Measurements from ENCODE around the gene TOR2A. TPM values are rescaled to one million over a fixed set of nuclear protein-coding genes. Genes with fewer than 3 reads are reported as not detected.
A peak's percentile ranks its signal among the peaks of the same experiment; 100 is the strongest.

TOR2A gene
- total RNA-seq, 1 experiment from 2014 or later = 14.4 TPM

GRCh38 chr9:127780126-127780885 lies 45.2 kb upstream of the TOR2A start:
- H3K9me3 Mint-ChIP-seq = no peaks in the 10 kb centered on the region
- no peak for TF ChIP-seq TP53 (CRISPR knock-in tag; IDR thresholded peaks at IDR 0.05)
- no peak for TF ChIP-seq ESRRA (CRISPR knock-in tag; IDR thresholded peaks at IDR 0.05; ENCODE audit: borderline replicate concordance)
- no peak for TF ChIP-seq ARID4B (CRISPR knock-in tag; IDR thresholded peaks at IDR 0.05; ENCODE audit: borderline replicate concordance)
- TF ChIP-seq ZNF121 (CRISPR knock-in tag; IDR thresholded peaks at IDR 0.05) = no peak
- TF ChIP-seq ZNF423 (CRISPR knock-in tag; IDR thresholded peaks at IDR 0.05) = peak; percentile 64
- TF ChIP-seq, protein P1, sequence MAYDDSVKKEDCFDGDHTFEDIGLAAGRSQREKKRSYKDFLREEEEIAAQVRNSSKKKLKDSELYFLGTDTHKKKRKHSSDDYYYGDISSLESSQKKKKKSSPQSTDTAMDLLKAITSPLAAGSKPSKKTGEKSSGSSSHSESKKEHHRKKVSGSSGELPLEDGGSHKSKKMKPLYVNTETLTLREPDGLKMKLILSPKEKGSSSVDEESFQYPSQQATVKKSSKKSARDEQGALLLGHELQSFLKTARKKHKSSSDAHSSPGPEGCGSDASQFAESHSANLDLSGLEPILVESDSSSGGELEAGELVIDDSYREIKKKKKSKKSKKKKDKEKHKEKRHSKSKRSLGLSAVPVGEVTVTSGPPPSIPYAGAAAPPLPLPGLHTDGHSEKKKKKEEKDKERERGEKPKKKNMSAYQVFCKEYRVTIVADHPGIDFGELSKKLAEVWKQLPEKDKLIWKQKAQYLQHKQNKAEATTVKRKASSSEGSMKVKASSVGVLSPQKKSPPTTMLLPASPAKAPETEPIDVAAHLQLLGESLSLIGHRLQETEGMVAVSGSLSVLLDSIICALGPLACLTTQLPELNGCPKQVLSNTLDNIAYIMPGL (CRISPR knock-in tag; IDR thresholded peaks at IDR 0.05) = peak; percentile 52; the same call in 1 of the 2 replicates
- no peaks in the 10 kb centered on the region for H3K36me3 Mint-ChIP-seq
- ChIA-PET CTCF (interaction anchor here (0.7 to 2.9 kb wide), 10 partner anchors 9 to 172 kb away, joined by 3 to 26 read pairs (median 3); partner anchors contain the start of gene TOR2A), POLR2A (interaction anchor here (0.7 to 1.2 kb wide), 3 partner anchors 9 to 910 kb away, joined by 4 to 7 read pairs (median 4); no protein-coding TSS in a partner anchor)
- no peak overlapping the region for H3K4me3 Mint-ChIP-seq
- no peak overlapping the region for H3K27ac Mint-ChIP-seq
- DNase-seq (ENCODE audit: low spot score) = no peak
- no peak for ATAC-seq
- peaks cover 23% of the 10 kb centered on the region for H3K4me1 Mint-ChIP-seq
- H3K27me3 Mint-ChIP-seq (ENCODE audit: low read depth) = no peaks in the 10 kb centered on the region

- ChIA-PET POLR2A (interaction anchor here (0.9 to 1.2 kb wide), 2 partner anchors 16 to 48 kb away, joined by 4 to 7 read pairs; no protein-coding TSS in a partner anchor), CTCF (interaction anchor here (0.6 to 2.9 kb wide), 11 partner anchors 8 to 171 kb away, joined by 3 to 26 read pairs (median 4); partner anchors contain the start of genes ST6GALNAC4 and TOR2A)
- H3K4me3 Mint-ChIP-seq = no peak overlapping the region
- TF ChIP-seq, protein P2, sequence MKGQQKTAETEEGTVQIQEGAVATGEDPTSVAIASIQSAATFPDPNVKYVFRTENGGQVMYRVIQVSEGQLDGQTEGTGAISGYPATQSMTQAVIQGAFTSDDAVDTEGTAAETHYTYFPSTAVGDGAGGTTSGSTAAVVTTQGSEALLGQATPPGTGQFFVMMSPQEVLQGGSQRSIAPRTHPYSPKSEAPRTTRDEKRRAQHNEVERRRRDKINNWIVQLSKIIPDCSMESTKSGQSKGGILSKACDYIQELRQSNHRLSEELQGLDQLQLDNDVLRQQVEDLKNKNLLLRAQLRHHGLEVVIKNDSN (CRISPR knock-in tag; IDR thresholded peaks at IDR 0.05) = 0 out of 2 replicates have a peak, but pooled peaks have one; percentile 14
- no peak for TF ChIP-seq ZNF671 (CRISPR knock-in tag; IDR thresholded peaks at IDR 0.05)
- H3K36me3 Mint-ChIP-seq = no peaks in the 10 kb centered on the region
- H3K4me1 Mint-ChIP-seq = peaks cover 23% of the 10 kb centered on the region
- no peak overlapping the region for H3K27ac Mint-ChIP-seq
- no peak for DNase-seq (ENCODE audit: low spot score)
- no peaks in the 10 kb centered on the region for H3K27me3 Mint-ChIP-seq (ENCODE audit: low read depth)
- H3K9me3 Mint-ChIP-seq = no peaks in the 10 kb centered on the region
- ATAC-seq = peak; percentile 13; the same call in 1 of the 2 replicates
Observed at GRCh38 chr9:127779136-127779981, 44.3 kb upstream of the TOR2A start.

DNA sequence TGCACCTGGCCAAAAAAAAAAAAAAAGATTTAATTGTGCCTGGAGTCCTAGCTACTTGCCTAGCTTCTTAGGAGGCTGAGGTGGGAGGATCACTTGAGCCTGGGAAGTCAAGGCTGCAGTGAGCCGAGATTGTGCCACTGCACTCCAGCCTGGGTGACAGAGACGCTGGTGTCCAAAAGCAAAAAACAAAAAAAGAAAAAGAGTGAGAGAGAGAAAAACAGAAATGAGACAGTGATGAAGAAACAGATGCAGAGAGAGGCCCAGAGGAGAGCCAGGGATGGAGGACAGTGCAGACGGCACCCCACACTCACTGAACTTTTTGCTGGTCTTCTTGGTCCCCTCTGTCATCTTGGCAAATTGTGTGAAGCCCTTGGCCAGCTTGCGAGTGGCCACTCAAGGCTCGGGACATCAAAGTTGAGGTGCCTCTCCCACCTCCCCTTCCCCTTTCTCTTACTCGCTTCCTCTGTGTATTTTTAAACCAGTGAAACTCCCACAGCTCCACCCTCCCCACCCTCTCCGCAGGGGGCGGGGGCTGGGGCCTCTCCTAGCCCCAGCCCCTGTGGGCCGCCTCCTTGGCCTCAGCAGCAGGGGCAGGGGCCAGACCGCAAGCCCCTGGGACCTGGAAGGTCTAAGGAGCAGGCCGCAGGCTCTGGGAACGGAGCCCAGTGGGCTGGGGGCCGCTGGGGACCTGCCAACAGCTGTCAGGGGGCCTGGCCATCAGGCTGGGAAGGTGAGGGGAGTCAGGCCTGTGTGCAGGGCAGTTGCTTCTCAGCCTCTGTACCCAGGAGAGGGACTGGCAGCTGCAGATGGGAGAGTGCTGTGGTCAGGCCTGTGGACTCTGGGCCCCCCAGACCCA lies 43.4 kb upstream of the TOR2A start, which contains the start of gene SH2D3C:
Gene SH2D3C, minus strand, starts transcription at position 387 of the 856 bp plus-strand sequence. Its CDS starts 39 bp downstream, at position 348.
- no peak within 1 kb of the TSS for H3K4me3 Mint-ChIP-seq
- TF ChIP-seq FOXP1 (CRISPR knock-in tag; IDR thresholded peaks at IDR 0.05; ENCODE audit: borderline replicate concordance) = no peak
- TF ChIP-seq SP1 (CRISPR knock-in tag; conservative IDR thresholded peaks at IDR 0.05) = no peak
- TF ChIP-seq JAZF1 (CRISPR knock-in tag; IDR thresholded peaks at IDR 0.05) = no peak
- no peak for TF ChIP-seq TEAD1 (CRISPR knock-in tag; IDR thresholded peaks at IDR 0.05)
- no peak for TF ChIP-seq FOXJ3 (CRISPR knock-in tag; IDR thresholded peaks at IDR 0.05; ENCODE audit: borderline replicate concordance)
- TF ChIP-seq JUN (CRISPR knock-in tag; IDR thresholded peaks at IDR 0.05) = no peak
- TF ChIP-seq IRF2 (CRISPR knock-in tag; IDR thresholded peaks at IDR 0.05; ENCODE audit: borderline replicate concordance, low read depth) = no peak
- no peak for TF ChIP-seq ERG (CRISPR knock-in tag; IDR thresholded peaks at IDR 0.05)

More for the DNA sequence above, 43.4 kb upstream of the TOR2A start, which contains the start of gene SH2D3C:
- H3K27ac Mint-ChIP-seq = peak within 1 kb of the TSS; percentile 44; the same call in 1 of the 2 replicates
- no peaks in the 10 kb centered on the region for H3K36me3 Mint-ChIP-seq
- ChIA-PET POLR2A (interaction anchor here (0.9 kb wide), 1 partner anchor 49 kb away, joined by 4 read pairs; no protein-coding TSS in a partner anchor), CTCF (interaction anchor here (0.7 to 2.9 kb wide), 9 partner anchors 7 to 210 kb away, joined by 3 to 26 read pairs (median 4); partner anchors contain the start of genes ST6GALNAC4 and TOR2A)
- no peak for ATAC-seq
- H3K9me3 Mint-ChIP-seq = no peaks in the 10 kb centered on the region
- H3K27me3 Mint-ChIP-seq (ENCODE audit: low read depth) = no peaks in the 10 kb centered on the region
- no peak for DNase-seq (ENCODE audit: low spot score)
- peaks cover 19% of the 10 kb centered on the region for H3K4me1 Mint-ChIP-seq
